Tibial nerve (tissue), 4 donors: ENCODE results near the gene SLC18A2. TPM values are rescaled to one million over a fixed set of nuclear protein-coding genes. Genes with fewer than 3 reads are reported as not detected.

Experiments
- DNase-seq, 2 donors: peaks; one replicate each; pipeline ENCODE4 v3.0.0-alpha.2; 2019; ENCODE audit warnings: low spot score in 2 of 2
- H3K27ac ChIP-seq, 4 donors: fragments of 200-600 bp; sonication (generic) in 3 of 4; one replicate each; pipeline ENCODE4 v1.5.1; 2017 to 2019; ENCODE audit warnings: mild to moderate bottlenecking in 1 of 4
- H3K27me3 ChIP-seq, 2 donors: fragments of 200-600 bp; sonication (generic) in 1 of 2; one replicate each; pipeline versions ENCODE4 v1.5.1 to v1.6.0; 2017 to 2019
- H3K36me3 ChIP-seq, 3 donors: fragments of 200-600 bp; sonication (generic); one replicate each; pipeline ENCODE4 v1.5.1; 2018 to 2019
- H3K4me1 ChIP-seq, 4 donors: fragments of 200-600 bp; sonication (generic) in 3 of 4; one replicate each; pipeline ENCODE4 v1.5.1; 2017 to 2019
- H3K4me3 ChIP-seq, 4 donors: fragments of 200-600 bp; sonication (generic) in 3 of 4; one replicate each; pipeline ENCODE4 v1.5.1; 2017 to 2019; ENCODE audit warnings: mild to moderate bottlenecking in 1 of 4, moderate library complexity in 1 of 4
- H3K9me3 ChIP-seq, 4 donors: fragments of 200-600 bp; sonication (generic) in 3 of 4; one replicate each; pipeline ENCODE4 v1.5.1; 2017 to 2019
- EP300 ChIP-seq, 2 donors: sonication (generic); formaldehyde crosslinking; IDR thresholded peaks; one replicate each; pipeline ENCODE4 v1.6.1; 2017; ENCODE audit warnings: antibody characterized with exemption in 2 of 2, mild to moderate bottlenecking in 1 of 2
- POLR2A ChIP-seq, 2 donors: fragments of 450-650 bp; IDR thresholded peaks; one replicate each; pipeline ENCODE4 v1.6.1; 2017; ENCODE audit warnings: antibody characterized with exemption in 2 of 2, mild to moderate bottlenecking in 2 of 2, moderate library complexity in 2 of 2
- WGBS, 2 donors: methylation state at CpG; one replicate each; pipeline ENCODE4 v1.1.5; 2018; 5-methylcytosine and 5-hydroxymethylcytosine counted together
- total RNA-seq, 4 donors: library from RNA; depleted of rRNA; stranded (reverse); fragments of >200 nt; gene quantifications; one replicate each; pipeline ENCODE4 v1.1.0, GENCODE V29; 2016
- TF ChIP-seq, protein P1 (sequence below), 5 experiments: fragments of 200-600 bp in 3 of 5; fragments of 450-650 bp in 2 of 5; sonication (generic) in 3 of 5; IDR thresholded peaks; one replicate each; pipeline ENCODE4 v1.5.1; 2016 to 2019; ENCODE audit warnings: antibody characterized with exemption in 5 of 5, mild to moderate bottlenecking in 3 of 5, moderate library complexity in 2 of 5

Gene SLC18A2
- total RNA-seq, 4 donors from 2014 or later: 0.20 to 0.42 (median 0.22) TPM; not detected in 1

DNA sequence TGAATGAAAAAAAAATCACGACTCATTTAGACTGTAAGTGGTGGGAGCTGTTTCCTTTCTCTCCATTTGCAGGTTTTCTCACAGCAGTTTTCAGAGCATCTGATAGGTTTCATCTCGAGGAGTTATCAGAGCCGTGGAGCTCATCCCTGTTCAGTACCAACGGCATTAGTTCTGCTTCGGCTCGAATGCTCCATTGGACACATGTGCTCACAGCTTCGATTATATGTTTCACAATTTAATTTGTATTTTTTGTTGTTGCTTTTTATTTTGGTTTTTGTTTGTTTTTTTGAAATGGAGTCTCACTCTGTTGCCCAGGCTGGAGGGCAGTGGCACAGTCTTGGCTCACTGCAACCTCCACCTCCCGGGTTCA lies 1.5 kb downstream of the SLC18A2 start:
- Histone ChIP-seq H3K9me3 (no peaks in the 10 kb centered on the region), H3K27me3 (peaks cover 0 to 56% of the 10 kb centered on the region in 2 donors)
- WGBS, 2 donors: 77 to 81% methylated on average over 8 of the region's 8 CpGs

GRCh38 chr10:117246997-117247671 lies 6.2 kb downstream of the SLC18A2 start:
- Histone ChIP-seq H3K27ac (no peak overlapping the region), H3K9me3 (no peaks in the 10 kb centered on the region), H3K27me3 (peaks cover 0 to 48% of the 10 kb centered on the region in 2 donors), H3K4me3 (no peak overlapping the region), H3K4me1 (no peaks in the 10 kb centered on the region), H3K36me3 (no peaks in the 10 kb centered on the region)
- TF ChIP-seq POLR2A (IDR thresholded peaks at IDR 0.05) (no peak), EP300 (IDR thresholded peaks at IDR 0.05) (no peak)
- TF ChIP-seq, protein P1, sequence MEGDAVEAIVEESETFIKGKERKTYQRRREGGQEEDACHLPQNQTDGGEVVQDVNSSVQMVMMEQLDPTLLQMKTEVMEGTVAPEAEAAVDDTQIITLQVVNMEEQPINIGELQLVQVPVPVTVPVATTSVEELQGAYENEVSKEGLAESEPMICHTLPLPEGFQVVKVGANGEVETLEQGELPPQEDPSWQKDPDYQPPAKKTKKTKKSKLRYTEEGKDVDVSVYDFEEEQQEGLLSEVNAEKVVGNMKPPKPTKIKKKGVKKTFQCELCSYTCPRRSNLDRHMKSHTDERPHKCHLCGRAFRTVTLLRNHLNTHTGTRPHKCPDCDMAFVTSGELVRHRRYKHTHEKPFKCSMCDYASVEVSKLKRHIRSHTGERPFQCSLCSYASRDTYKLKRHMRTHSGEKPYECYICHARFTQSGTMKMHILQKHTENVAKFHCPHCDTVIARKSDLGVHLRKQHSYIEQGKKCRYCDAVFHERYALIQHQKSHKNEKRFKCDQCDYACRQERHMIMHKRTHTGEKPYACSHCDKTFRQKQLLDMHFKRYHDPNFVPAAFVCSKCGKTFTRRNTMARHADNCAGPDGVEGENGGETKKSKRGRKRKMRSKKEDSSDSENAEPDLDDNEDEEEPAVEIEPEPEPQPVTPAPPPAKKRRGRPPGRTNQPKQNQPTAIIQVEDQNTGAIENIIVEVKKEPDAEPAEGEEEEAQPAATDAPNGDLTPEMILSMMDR (IDR thresholded peaks at IDR 0.05): no peak
- DNase-seq: no peak
- WGBS, 2 donors: 70 to 72% methylated on average over 3 of the region's 3 CpGs

More for the DNA sequence above, 1.5 kb downstream of the SLC18A2 start:
- no peak for DNase-seq
- Histone ChIP-seq H3K36me3 (no peaks in the 10 kb centered on the region), H3K4me1 (peaks cover 0 to 16% (median 0%) of the 10 kb centered on the region in 4 donors), H3K4me3 (no peak overlapping the region), H3K27ac (no peak overlapping the region)
- TF ChIP-seq, protein P1 (IDR thresholded peaks at IDR 0.05): no peak
- TF ChIP-seq EP300 (IDR thresholded peaks at IDR 0.05) (no peak), POLR2A (IDR thresholded peaks at IDR 0.05) (no peak)

DNA sequence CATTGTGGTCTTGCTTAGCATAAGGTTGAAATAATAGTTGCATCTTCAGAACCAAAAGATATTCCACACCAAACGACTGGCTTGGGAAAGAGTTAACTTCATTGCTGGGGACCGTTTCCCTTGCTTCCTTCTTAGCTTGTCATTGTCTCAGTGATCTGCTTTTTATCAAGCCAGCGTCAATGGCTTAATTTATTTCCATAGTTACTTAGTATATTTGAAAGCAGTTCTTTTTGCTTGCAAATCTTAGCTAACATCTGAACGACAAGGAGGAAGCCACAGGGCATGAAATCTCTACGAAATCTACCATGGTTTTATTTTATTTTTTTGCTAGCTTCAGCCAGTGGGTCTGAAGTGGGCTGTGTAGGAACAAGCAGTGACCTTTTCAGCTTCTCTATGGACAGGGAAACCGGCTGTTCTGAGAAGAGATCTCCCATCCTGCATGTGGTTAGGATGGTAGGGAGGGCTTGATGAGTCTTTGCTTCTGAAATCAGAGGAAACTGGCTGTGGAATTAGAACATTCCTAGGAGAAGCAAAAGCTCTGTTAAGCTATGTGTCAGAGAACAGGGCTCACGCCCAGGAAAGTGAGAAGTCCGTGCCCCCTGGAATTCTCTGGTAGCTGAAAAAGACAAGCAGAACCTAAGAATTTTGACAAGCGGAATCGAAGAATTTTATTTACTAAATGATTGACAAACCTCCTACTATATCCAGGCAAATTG lies 8.0 kb downstream of the SLC18A2 start:
- DNase-seq: no peak
- H3K36me3 ChIP-seq: no peaks in the 10 kb centered on the region
- WGBS, 2 donors: 32 to 33% methylated on average over 10 of the region's 10 CpGs
- H3K4me1 ChIP-seq: no peaks in the 10 kb centered on the region
- no peak overlapping the region for H3K27ac ChIP-seq
- H3K4me3 ChIP-seq: no peak overlapping the region
- H3K9me3 ChIP-seq: no peaks in the 10 kb centered on the region
- TF ChIP-seq EP300 (IDR thresholded peaks at IDR 0.05) (no peak), POLR2A (IDR thresholded peaks at IDR 0.05) (no peak)
- TF ChIP-seq, protein P1 (IDR thresholded peaks at IDR 0.05): no peak
- peaks cover 0 to 30% of the 10 kb centered on the region in 2 donors for H3K27me3 ChIP-seq

- no peak for DNase-seq
- WGBS, 2 donors: 59 to 60% methylated on average over 6 of the region's 6 CpGs
- Histone ChIP-seq H3K36me3 (no peaks in the 10 kb centered on the region), H3K4me3 (no peak overlapping the region), H3K27me3 (peaks cover 0 to 29% of the 10 kb centered on the region in 2 donors), H3K27ac (no peak overlapping the region), H3K9me3 (no peaks in the 10 kb centered on the region), H3K4me1 (no peaks in the 10 kb centered on the region)
- no peak for TF ChIP-seq POLR2A (IDR thresholded peaks at IDR 0.05)
- TF ChIP-seq, protein P1 (IDR thresholded peaks at IDR 0.05): no peak
Observed at GRCh38 chr10:117249493-117250093, 8.7 kb downstream of the SLC18A2 start.

GRCh38 chr10:117250411-117250810 lies 9.5 kb downstream of the SLC18A2 start:
- Histone ChIP-seq H3K27me3 (peaks cover 0 to 29% of the 10 kb centered on the region in 2 donors), H3K36me3 (no peaks in the 10 kb centered on the region), H3K4me3 (no peak overlapping the region), H3K4me1 (no peaks in the 10 kb centered on the region), H3K9me3 (no peaks in the 10 kb centered on the region), H3K27ac (no peak overlapping the region)
- 51 to 53% methylated on average over 7 of the region's 7 CpGs for WGBS, 2 donors
- no peak for TF ChIP-seq EP300 (IDR thresholded peaks at IDR 0.05)
- no peak for TF ChIP-seq POLR2A (IDR thresholded peaks at IDR 0.05)
- TF ChIP-seq, protein P1 (IDR thresholded peaks at IDR 0.05): no peak
- no peak for DNase-seq
